WTC11 (cell line): ENCODE results near the gene ERC2. TPM values are rescaled to one million over a fixed set of nuclear protein-coding genes. Genes with fewer than 3 reads are reported as not detected.

Experiments
- ATAC-seq: fragments of 200-7000 bp; cut with Tn5 transposase; 2 replicates; pipeline ENCODE4 v1.10.0; 2021; ENCODE audit warnings: mild to moderate bottlenecking, moderate library complexity
- CTCF ChIA-PET: fragments of 300-600 bp; sonication (Branson Sonifier 250); formaldehyde crosslinking; loops from one replicate; lab custom pipeline; 2021; ENCODE audit warnings: antibody characterized with exemption; lab: Charles Lee
- POLR2A ChIA-PET: fragments of 350-600 bp; sonication (Branson Sonifier 250); formaldehyde crosslinking; loops from one replicate; lab custom pipeline; 2021; ENCODE audit warnings: antibody characterized with exemption; lab: Charles Lee
- DNase-seq: peaks from one replicate; pipeline ENCODE4 v3.0.0; 2021; ENCODE audit warnings: low spot score
- H3K27ac Mint-ChIP-seq: 2 replicates; pipeline ENCODE4 v1.8.0; 2021; ENCODE audit warnings: mixed read lengths
- H3K27me3 Mint-ChIP-seq: 2 replicates; pipeline ENCODE4 v1.8.0; 2021; ENCODE audit warnings: low read depth, mild to moderate bottlenecking, moderate library complexity, mixed read lengths
- H3K36me3 Mint-ChIP-seq: 2 replicates; pipeline ENCODE4 v1.8.0; 2021; ENCODE audit warnings: mixed read lengths
- H3K4me1 Mint-ChIP-seq: 2 replicates; pipeline ENCODE4 v1.8.0; 2022; ENCODE audit warnings: mixed read lengths
- H3K4me3 Mint-ChIP-seq: 2 replicates; pipeline ENCODE4 v1.8.0; 2021; ENCODE audit warnings: mild to moderate bottlenecking, moderate library complexity, mixed read lengths
- H3K9me3 Mint-ChIP-seq: 2 replicates; pipeline ENCODE4 v1.8.0; 2021; ENCODE audit warnings: mixed read lengths
- ATF2 ChIP-seq: sonication (generic); formaldehyde crosslinking; IDR thresholded peaks from 2 replicates; pipeline ENCODE4 v1.8.1; 2022; ENCODE audit warnings: low read depth, missing genetic modification reagents, borderline replicate concordance
- CBFB ChIP-seq: sonication (generic); formaldehyde crosslinking; IDR thresholded peaks from 2 replicates; pipeline ENCODE4 v1.8.1; 2022; ENCODE audit warnings: mild to moderate bottlenecking, low read depth, missing genetic modification reagents
- ELF4 ChIP-seq: sonication (generic); formaldehyde crosslinking; IDR thresholded peaks from 2 replicates; pipeline ENCODE4 v1.8.1; 2022; ENCODE audit warnings: low read depth, mild to moderate bottlenecking, moderate library complexity, missing genetic modification reagents
- GABPB1 ChIP-seq: sonication (generic); formaldehyde crosslinking; IDR thresholded peaks from 2 replicates; pipeline ENCODE4 v1.8.1; 2023; ENCODE audit warnings: mild to moderate bottlenecking, missing genetic modification reagents
- GTF2I ChIP-seq: fragments of 250-450 bp; sonication (Bioruptor Pico); conservative IDR thresholded peaks from 2 replicates; pipeline ENCODE4 v1.4.0; 2021; ENCODE audit warnings: mild to moderate bottlenecking
- IRF2 ChIP-seq: sonication (generic); formaldehyde crosslinking; IDR thresholded peaks from 2 replicates; pipeline ENCODE4 v1.8.0; 2022; ENCODE audit warnings: low read depth, missing genetic modification reagents, borderline replicate concordance
- MYBL2 ChIP-seq: sonication (generic); formaldehyde crosslinking; IDR thresholded peaks from 2 replicates; pipeline ENCODE4 v1.8.1; 2023; ENCODE audit warnings: mild to moderate bottlenecking, moderate library complexity, missing genetic modification reagents
- NR2C2 ChIP-seq: sonication (generic); formaldehyde crosslinking; IDR thresholded peaks from 2 replicates; pipeline ENCODE4 v1.8.0; 2022; ENCODE audit warnings: mild to moderate bottlenecking, missing genetic modification reagents
- OVOL2 ChIP-seq: fragments of 250-450 bp; sonication (Bioruptor Pico); IDR thresholded peaks from 2 replicates; pipeline ENCODE4 v1.9.0; 2021; ENCODE audit warnings: mild to moderate bottlenecking, borderline replicate concordance
- SMAD3 ChIP-seq: sonication (generic); formaldehyde crosslinking; IDR thresholded peaks from 2 replicates; pipeline ENCODE4 v1.8.0; 2022; ENCODE audit warnings: missing genetic modification reagents, mild to moderate bottlenecking, borderline replicate concordance
- SOX15 ChIP-seq: fragments of 250-450 bp; sonication (Bioruptor Pico); IDR thresholded peaks from 2 replicates; pipeline ENCODE4 v1.9.0; 2021; ENCODE audit warnings: mild to moderate bottlenecking
- TEAD4 ChIP-seq: sonication (generic); formaldehyde crosslinking; IDR thresholded peaks from 2 replicates; pipeline ENCODE4 v1.8.0; 2022; ENCODE audit warnings: mild to moderate bottlenecking, missing genetic modification reagents
- USF2 ChIP-seq: sonication (generic); formaldehyde crosslinking; IDR thresholded peaks from 2 replicates; pipeline ENCODE4 v1.8.1; 2023; ENCODE audit warnings: mild to moderate bottlenecking, missing genetic modification reagents, moderate library complexity
- ZNF138 ChIP-seq: sonication (generic); formaldehyde crosslinking; conservative IDR thresholded peaks from 2 replicates; pipeline ENCODE4 v1.8.1; 2022; ENCODE audit warnings: mild to moderate bottlenecking, moderate library complexity, missing genetic modification reagents
- ZNF671 ChIP-seq: fragments of 250-450 bp; sonication (Bioruptor Pico); IDR thresholded peaks from 2 replicates; pipeline ENCODE4 v1.8.0; 2021; ENCODE audit warnings: mild to moderate bottlenecking
- total RNA-seq: library from RNA; stranded (reverse); gene quantifications from 3 replicates; pipeline ENCODE4 v1.2.3, GENCODE V29; 2021
- TF ChIP-seq, protein P1 (sequence below): sonication (generic); formaldehyde crosslinking; IDR thresholded peaks from 2 replicates; pipeline ENCODE4 v1.8.0; 2022; ENCODE audit warnings: mild to moderate bottlenecking, missing genetic modification reagents
- TF ChIP-seq, protein P2 (sequence below): fragments of 250-450 bp; sonication (Bioruptor Pico); IDR thresholded peaks from 2 replicates; pipeline ENCODE4 v2.1.2; 2022; ENCODE audit warnings: mild to moderate bottlenecking, moderate library complexity
- TF ChIP-seq, protein P3 (sequence below): sonication (generic); formaldehyde crosslinking; IDR thresholded peaks from 2 replicates; pipeline ENCODE4 v1.8.1; 2022; ENCODE audit warnings: missing genetic modification reagents, borderline replicate concordance
- TF ChIP-seq, protein P4 (sequence below): sonication (generic); formaldehyde crosslinking; conservative IDR thresholded peaks from 2 replicates; pipeline ENCODE4 v1.8.1; 2023; ENCODE audit warnings: mild to moderate bottlenecking, low read depth, missing genetic modification reagents, moderate library complexity

The ERC2 gene
- total RNA-seq, 1 experiment from 2014 or later = 23.5 TPM

DNA sequence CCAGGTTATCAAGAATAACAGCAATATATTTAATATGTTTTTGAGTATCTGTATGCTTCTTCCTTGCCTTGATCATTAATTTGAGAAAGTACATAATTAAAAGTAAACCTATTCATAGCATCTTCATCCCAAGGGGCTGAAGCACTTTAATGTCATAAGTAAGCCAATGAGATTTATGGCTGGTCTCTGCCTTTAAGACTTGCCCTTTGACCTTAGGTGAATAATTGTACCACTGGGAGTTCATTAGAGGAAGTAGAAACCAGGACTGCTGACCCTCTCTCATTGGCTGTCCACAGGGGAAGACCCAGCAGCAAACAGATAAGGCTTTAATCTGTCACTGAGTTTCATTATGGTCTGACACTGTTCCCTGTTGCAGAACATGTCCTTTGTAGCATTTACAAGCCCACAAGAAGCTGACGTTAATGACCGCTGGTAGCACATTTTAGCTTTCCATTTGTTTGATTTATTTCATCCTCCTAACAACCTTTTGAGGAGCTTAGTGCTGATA is 16.3 kb upstream of the ERC2 start:
- CTCF ChIA-PET = interaction anchor here (3.0 kb wide), 1 partner anchor 10 kb away, joined by 17 read pairs; no protein-coding TSS in a partner anchor
- H3K9me3 Mint-ChIP-seq = no peaks in the 10 kb centered on the region
- H3K4me1 Mint-ChIP-seq = peaks cover 4% of the 10 kb centered on the region; the same call in 1 of the 2 replicates
- no peaks in the 10 kb centered on the region; the same call in 1 of the 2 replicates for H3K27me3 Mint-ChIP-seq
- POLR2A ChIA-PET = no interaction called here
- no peak overlapping the region for H3K4me3 Mint-ChIP-seq
- H3K36me3 Mint-ChIP-seq = no peaks in the 10 kb centered on the region
- ATAC-seq = no peak
- TF ChIP-seq MYBL2 (CRISPR knock-in tag) = no peak
- no peak for TF ChIP-seq SMAD3 (CRISPR knock-in tag)
- no peak for TF ChIP-seq GABPB1
- TF ChIP-seq IRF2 (CRISPR knock-in tag) = no peak
- TF ChIP-seq, protein P1, sequence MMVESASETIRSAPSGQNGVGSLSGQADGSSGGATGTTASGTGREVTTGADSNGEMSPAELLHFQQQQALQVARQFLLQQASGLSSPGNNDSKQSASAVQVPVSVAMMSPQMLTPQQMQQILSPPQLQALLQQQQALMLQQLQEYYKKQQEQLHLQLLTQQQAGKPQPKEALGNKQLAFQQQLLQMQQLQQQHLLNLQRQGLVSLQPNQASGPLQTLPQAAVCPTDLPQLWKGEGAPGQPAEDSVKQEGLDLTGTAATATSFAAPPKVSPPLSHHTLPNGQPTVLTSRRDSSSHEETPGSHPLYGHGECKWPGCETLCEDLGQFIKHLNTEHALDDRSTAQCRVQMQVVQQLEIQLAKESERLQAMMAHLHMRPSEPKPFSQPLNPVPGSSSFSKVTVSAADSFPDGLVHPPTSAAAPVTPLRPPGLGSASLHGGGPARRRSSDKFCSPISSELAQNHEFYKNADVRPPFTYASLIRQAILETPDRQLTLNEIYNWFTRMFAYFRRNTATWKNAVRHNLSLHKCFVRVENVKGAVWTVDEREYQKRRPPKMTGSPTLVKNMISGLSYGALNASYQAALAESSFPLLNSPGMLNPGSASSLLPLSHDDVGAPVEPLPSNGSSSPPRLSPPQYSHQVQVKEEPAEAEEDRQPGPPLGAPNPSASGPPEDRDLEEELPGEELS = no peak
- TF ChIP-seq SOX15 (CRISPR knock-in tag) = no peak
- TF ChIP-seq CBFB = no peak
- TF ChIP-seq ATF2 = no peak
- TF ChIP-seq USF2 (CRISPR knock-in tag) = no peak
- TF ChIP-seq, all 79 proteins: peak for 0
- DNase-seq = no peak
- no peak overlapping the region for H3K27ac Mint-ChIP-seq

- no peaks in the 10 kb centered on the region for H3K9me3 Mint-ChIP-seq
- CTCF ChIA-PET = interaction anchor here (3.0 to 3.7 kb wide), 2 partner anchors 11 kb away, joined by 17 to 23 read pairs; no protein-coding TSS in a partner anchor
- TF ChIP-seq IRF2 (CRISPR knock-in tag) (no peak), ZNF138 (CRISPR knock-in tag) (no peak)
- POLR2A ChIA-PET = no interaction called here
- no peaks in the 10 kb centered on the region; the same call in 1 of the 2 replicates for H3K27me3 Mint-ChIP-seq
- peaks cover 3% of the 10 kb centered on the region; the same call in 1 of the 2 replicates for H3K4me1 Mint-ChIP-seq
- H3K36me3 Mint-ChIP-seq = no peaks in the 10 kb centered on the region
- H3K27ac Mint-ChIP-seq = no peak overlapping the region
- ATAC-seq (no peak), DNase-seq (no peak)
- H3K4me3 Mint-ChIP-seq = no peak overlapping the region
These were observed 15.9 kb upstream of the ERC2 start for GRCh38 chr3:56484122-56484521.

GRCh38 chr3:56477646-56478045 is 9.4 kb upstream of the ERC2 start:
- Mint-ChIP-seq H3K4me3 (no peak overlapping the region), H3K27me3 (no peaks in the 10 kb centered on the region; the same call in 1 of the 2 replicates), H3K27ac (no peak overlapping the region), H3K9me3 (no peaks in the 10 kb centered on the region), H3K4me1 (peaks cover 23% of the 10 kb centered on the region), H3K36me3 (no peaks in the 10 kb centered on the region)
- ChIA-PET POLR2A (no interaction called here), CTCF (no interaction called here)
- ATAC-seq = no peak
- no peak for DNase-seq
- no peak for TF ChIP-seq OVOL2 (CRISPR knock-in tag)
- no peak for TF ChIP-seq TEAD4 (CRISPR knock-in tag)
- no peak for TF ChIP-seq GTF2I (CRISPR knock-in tag)
- no peak for TF ChIP-seq ZNF671
- TF ChIP-seq ZNF138 (CRISPR knock-in tag) = no peak
- no peak for TF ChIP-seq SOX15 (CRISPR knock-in tag)
- TF ChIP-seq, protein P2, sequence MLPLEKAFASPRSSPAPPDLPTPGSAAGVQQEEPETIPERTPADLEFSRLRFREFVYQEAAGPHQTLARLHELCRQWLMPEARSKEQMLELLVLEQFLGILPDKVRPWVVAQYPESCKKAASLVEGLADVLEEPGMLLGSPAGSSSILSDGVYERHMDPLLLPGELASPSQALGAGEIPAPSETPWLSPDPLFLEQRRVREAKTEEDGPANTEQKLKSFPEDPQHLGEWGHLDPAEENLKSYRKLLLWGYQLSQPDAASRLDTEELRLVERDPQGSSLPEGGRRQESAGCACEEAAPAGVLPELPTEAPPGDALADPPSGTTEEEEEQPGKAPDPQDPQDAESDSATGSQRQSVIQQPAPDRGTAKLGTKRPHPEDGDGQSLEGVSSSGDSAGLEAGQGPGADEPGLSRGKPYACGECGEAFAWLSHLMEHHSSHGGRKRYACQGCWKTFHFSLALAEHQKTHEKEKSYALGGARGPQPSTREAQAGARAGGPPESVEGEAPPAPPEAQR (CRISPR knock-in tag) = no peak
- no peak for TF ChIP-seq ELF4 (CRISPR knock-in tag)
- no peak for TF ChIP-seq USF2 (CRISPR knock-in tag)
- TF ChIP-seq, protein P3, sequence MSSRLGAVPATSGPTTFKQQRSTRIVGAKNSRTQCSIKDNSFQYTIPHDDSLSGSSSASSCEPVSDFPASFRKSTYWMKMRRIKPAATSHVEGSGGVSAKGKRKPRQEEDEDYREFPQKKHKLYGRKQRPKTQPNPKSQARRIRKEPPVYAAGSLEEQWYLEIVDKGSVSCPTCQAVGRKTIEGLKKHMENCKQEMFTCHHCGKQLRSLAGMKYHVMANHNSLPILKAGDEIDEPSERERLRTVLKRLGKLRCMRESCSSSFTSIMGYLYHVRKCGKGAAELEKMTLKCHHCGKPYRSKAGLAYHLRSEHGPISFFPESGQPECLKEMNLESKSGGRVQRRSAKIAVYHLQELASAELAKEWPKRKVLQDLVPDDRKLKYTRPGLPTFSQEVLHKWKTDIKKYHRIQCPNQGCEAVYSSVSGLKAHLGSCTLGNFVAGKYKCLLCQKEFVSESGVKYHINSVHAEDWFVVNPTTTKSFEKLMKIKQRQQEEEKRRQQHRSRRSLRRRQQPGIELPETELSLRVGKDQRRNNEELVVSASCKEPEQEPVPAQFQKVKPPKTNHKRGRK = no peak
- TF ChIP-seq, protein P4, sequence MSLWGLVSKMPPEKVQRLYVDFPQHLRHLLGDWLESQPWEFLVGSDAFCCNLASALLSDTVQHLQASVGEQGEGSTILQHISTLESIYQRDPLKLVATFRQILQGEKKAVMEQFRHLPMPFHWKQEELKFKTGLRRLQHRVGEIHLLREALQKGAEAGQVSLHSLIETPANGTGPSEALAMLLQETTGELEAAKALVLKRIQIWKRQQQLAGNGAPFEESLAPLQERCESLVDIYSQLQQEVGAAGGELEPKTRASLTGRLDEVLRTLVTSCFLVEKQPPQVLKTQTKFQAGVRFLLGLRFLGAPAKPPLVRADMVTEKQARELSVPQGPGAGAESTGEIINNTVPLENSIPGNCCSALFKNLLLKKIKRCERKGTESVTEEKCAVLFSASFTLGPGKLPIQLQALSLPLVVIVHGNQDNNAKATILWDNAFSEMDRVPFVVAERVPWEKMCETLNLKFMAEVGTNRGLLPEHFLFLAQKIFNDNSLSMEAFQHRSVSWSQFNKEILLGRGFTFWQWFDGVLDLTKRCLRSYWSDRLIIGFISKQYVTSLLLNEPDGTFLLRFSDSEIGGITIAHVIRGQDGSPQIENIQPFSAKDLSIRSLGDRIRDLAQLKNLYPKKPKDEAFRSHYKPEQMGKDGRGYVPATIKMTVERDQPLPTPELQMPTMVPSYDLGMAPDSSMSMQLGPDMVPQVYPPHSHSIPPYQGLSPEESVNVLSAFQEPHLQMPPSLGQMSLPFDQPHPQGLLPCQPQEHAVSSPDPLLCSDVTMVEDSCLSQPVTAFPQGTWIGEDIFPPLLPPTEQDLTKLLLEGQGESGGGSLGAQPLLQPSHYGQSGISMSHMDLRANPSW = no peak
- TF ChIP-seq MYBL2 (CRISPR knock-in tag) = no peak
- no peak for TF ChIP-seq NR2C2
